AG04449 (cell line): ENCODE results near the gene STK32B.

Experiments
- CTCF ChIA-PET: fragments of 350-600 bp; formaldehyde crosslinking; extraction: SDS; loops from one replicate; lab custom pipeline; 2021; ENCODE audit warnings: antibody characterized with exemption; lab: Yijun Ruan, JAX
- POLR2A ChIA-PET: fragments of 400-600, 350-600 bp; formaldehyde crosslinking; extraction: SDS; loops from one replicate; lab custom pipeline; 2020; ENCODE audit warnings: antibody characterized with exemption, inconsistent platforms; lab: Yijun Ruan, JAX
- DNase-seq: peaks from one replicate; pipeline ENCODE4 v3.0.0-alpha.2; 2010; ENCODE audit warnings: low read depth, low spot score
- H3K4me3 ChIP-seq: 2 replicates; pipeline ENCODE4 v1.5.1; 2011; ENCODE audit warnings: low read depth, mild to moderate bottlenecking, control low read depth, low read length
- CTCF ChIP-seq: IDR thresholded peaks from one replicate; pipeline ENCODE4 v1.5.1; 2011; ENCODE audit warnings: mild to moderate bottlenecking, moderate library complexity, low read length, control low read depth, inconsistent platforms; ENCODE audit not compliant: insufficient read depth; ENCODE audit errors: missing control alignments

Gene STK32B

GRCh38 chr4:5133933-5134594, 82.8 kb downstream of the STK32B start:
- no peak for DNase-seq
- ChIA-PET CTCF (no interaction called here), POLR2A (no interaction called here)
- no peak for TF ChIP-seq CTCF
- H3K4me3 ChIP-seq = no peak overlapping the region

GRCh38 chr4:5134620-5135019, 83.3 kb downstream of the STK32B start:
- DNase-seq = no peak
- no peak for TF ChIP-seq CTCF
- ChIA-PET POLR2A (no interaction called here), CTCF (no interaction called here)
- H3K4me3 ChIP-seq = no peak overlapping the region

GRCh38 chr4:5137226-5137625, 85.9 kb downstream of the STK32B start:
- no peak overlapping the region for H3K4me3 ChIP-seq
- ChIA-PET CTCF (interaction anchor here (1.0 kb wide), 1 partner anchor 85 kb away, joined by 3 read pairs; no protein-coding TSS in a partner anchor), POLR2A (no interaction called here)
- no peak for DNase-seq
- no peak for TF ChIP-seq CTCF

- no peak for TF ChIP-seq CTCF
- no peak overlapping the region for H3K4me3 ChIP-seq
- peak; percentile 29 for DNase-seq
- ChIA-PET CTCF (interaction anchor here (1.0 kb wide), 1 partner anchor 86 kb away, joined by 3 read pairs; no protein-coding TSS in a partner anchor), POLR2A (no interaction called here)
Measured at GRCh38 chr4:5137927-5138326, 86.6 kb downstream of the STK32B start.

GRCh38 chr4:5138389-5138788, 87.1 kb downstream of the STK32B start:
- ChIA-PET POLR2A (no interaction called here), CTCF (interaction anchor here (1.0 kb wide), 1 partner anchor 86 kb away, joined by 3 read pairs; no protein-coding TSS in a partner anchor)
- TF ChIP-seq CTCF = no peak
- H3K4me3 ChIP-seq = no peak overlapping the region
- DNase-seq = no peak

GRCh38 chr4:5139141-5139540, 87.9 kb downstream of the STK32B start:
- DNase-seq = no peak
- no peak for TF ChIP-seq CTCF
- CTCF ChIA-PET = no interaction called here
- H3K4me3 ChIP-seq = no peak overlapping the region
- POLR2A ChIA-PET = no interaction called here
